HFFc6 (cell line): ENCODE measurements around the gene DUSP11. TPM values are rescaled to one million over a fixed set of nuclear protein-coding genes. Genes with fewer than 3 reads are reported as not detected.
"Not testable (repeated sequence)": the region's sequence is repeated elsewhere in the genome, so short reads cannot be mapped to it uniquely, and the experiment has no call there.

ENCODE experiments used
- DNase-seq: peaks from one replicate; pipeline ENCODE4 v3.0.0-alpha.2; 2018
- H3K27ac Mint-ChIP-seq: 2 replicates; pipeline ENCODE4 v1.8.0; 2020; ENCODE audit warnings: mild to moderate bottlenecking, mixed read lengths
- H3K27me3 Mint-ChIP-seq: 2 replicates; pipeline ENCODE4 v1.8.0; 2021; ENCODE audit warnings: mild to moderate bottlenecking, moderate library complexity, mixed read lengths; ENCODE audit not compliant: insufficient read depth
- H3K36me3 Mint-ChIP-seq: 2 replicates; pipeline ENCODE4 v1.8.0; 2021; ENCODE audit warnings: low read depth, mixed read lengths
- H3K4me1 Mint-ChIP-seq: 2 replicates; pipeline ENCODE4 v1.8.0; 2020; ENCODE audit warnings: low read depth, mixed read lengths
- H3K4me3 Mint-ChIP-seq: 2 replicates; pipeline ENCODE4 v1.8.0; 2020; ENCODE audit warnings: mild to moderate bottlenecking, moderate library complexity, mixed read lengths
- H3K9me3 Mint-ChIP-seq: 2 replicates; pipeline ENCODE4 v1.8.0; 2020; ENCODE audit warnings: mild to moderate bottlenecking, mixed read lengths
- CTCF ChIP-seq: fragments of 200-600 bp; sonication (generic); IDR thresholded peaks from 2 replicates; pipeline ENCODE4 v1.5.0; 2021; ENCODE audit warnings: antibody characterized with exemption, mild to moderate bottlenecking
- total RNA-seq, 6 experiments: library from RNA; stranded (reverse); fragmentation: NEBNext Ultra II Directional; extraction: Animal tissue kit (Norgen Biotek cat#: 25700); gene quantifications; 2 replicates in 1 of 6; 3 replicates in 5 of 6; pipeline ENCODE4 v1.2.3, GENCODE V29; 2021

DUSP11 gene
- total RNA-seq, 6 experiments from 2014 or later, result 21.6 to 24.2 (median 23.1) TPM

- Mint-ChIP-seq H3K36me3 (peaks cover 20% of the 10 kb centered on the region), H3K4me1 (no peaks in the 10 kb centered on the region), H3K9me3 (peaks cover 6% of the 10 kb centered on the region), H3K27me3 (no peaks in the 10 kb centered on the region; the same call in 1 of the 2 replicates), H3K4me3 (no peak overlapping the region), H3K27ac (no peak overlapping the region)
- no peak for TF ChIP-seq CTCF
- no peak for DNase-seq
Measured at GRCh38 chr2:73728043-73728442, 51.9 kb downstream of the DUSP11 start.

GRCh38 chr2:73726657-73727056, 53.2 kb downstream of the DUSP11 start:
- not testable (repeated sequence) for H3K4me3 Mint-ChIP-seq, DNase-seq, H3K27me3 Mint-ChIP-seq, H3K27ac Mint-ChIP-seq, H3K4me1 Mint-ChIP-seq
- Mint-ChIP-seq H3K9me3 (peaks cover 13% of the 10 kb centered on the region), H3K36me3 (peaks cover 27% of the 10 kb centered on the region)

- H3K9me3 Mint-ChIP-seq, result peaks cover 28% of the 10 kb centered on the region
- no peak for DNase-seq
Measured at GRCh38 chr2:73718851-73719621, 60.9 kb downstream of the DUSP11 start.

GRCh38 chr2:73718421-73718820, 61.5 kb downstream of the DUSP11 start:
- peaks cover 21% of the 10 kb centered on the region for H3K36me3 Mint-ChIP-seq
- DNase-seq, result no peak
- no peak overlapping the region for H3K27ac Mint-ChIP-seq
- no peak for TF ChIP-seq CTCF
- no peaks in the 10 kb centered on the region for H3K4me1 Mint-ChIP-seq
- peaks cover 31% of the 10 kb centered on the region for H3K9me3 Mint-ChIP-seq
- H3K27me3 Mint-ChIP-seq, result peaks cover 8% of the 10 kb centered on the region
- no peak overlapping the region for H3K4me3 Mint-ChIP-seq

More at GRCh38 chr2:73718851-73719621, 60.9 kb downstream of the DUSP11 start:
- peaks cover 16% of the 10 kb centered on the region; the same call in 1 of the 2 replicates for H3K36me3 Mint-ChIP-seq
- H3K27me3 Mint-ChIP-seq, result peaks cover 8% of the 10 kb centered on the region
- H3K4me3 Mint-ChIP-seq, result no peak overlapping the region
- H3K27ac Mint-ChIP-seq, result no peak overlapping the region
- H3K4me1 Mint-ChIP-seq, result no peaks in the 10 kb centered on the region
- TF ChIP-seq CTCF, result no peak

GRCh38 chr2:73717695-73718094, 62.2 kb downstream of the DUSP11 start:
- H3K9me3 Mint-ChIP-seq, result peaks cover 28% of the 10 kb centered on the region
- DNase-seq, H3K27me3 Mint-ChIP-seq, H3K4me1 Mint-ChIP-seq, H3K27ac Mint-ChIP-seq, H3K4me3 Mint-ChIP-seq: not testable (repeated sequence)
- H3K36me3 Mint-ChIP-seq, result peaks cover 18% of the 10 kb centered on the region

GRCh38 chr2:73717251-73717606, 62.7 kb downstream of the DUSP11 start:
- H3K4me3 Mint-ChIP-seq, result no peak overlapping the region
- peaks cover 30% of the 10 kb centered on the region for H3K9me3 Mint-ChIP-seq
- peaks cover 14% of the 10 kb centered on the region for H3K36me3 Mint-ChIP-seq
- H3K27ac Mint-ChIP-seq, result no peak overlapping the region
- no peaks in the 10 kb centered on the region for H3K4me1 Mint-ChIP-seq
- no peak for DNase-seq
- TF ChIP-seq CTCF, result no peak
- H3K27me3 Mint-ChIP-seq, result peaks cover 8% of the 10 kb centered on the region
